Hematopoietic multipotent progenitor cell treated with erythropoietin and hydrocortisone succinate and interleukin-3 and kit ligand, for 6 days (in vitro differentiated cells): ENCODE measurements around the gene PCCA.

Source experiments
- DNase-seq: peaks from one replicate; pipeline ENCODE4 v3.0.0-alpha.2; 2015

Gene PCCA

DNA sequence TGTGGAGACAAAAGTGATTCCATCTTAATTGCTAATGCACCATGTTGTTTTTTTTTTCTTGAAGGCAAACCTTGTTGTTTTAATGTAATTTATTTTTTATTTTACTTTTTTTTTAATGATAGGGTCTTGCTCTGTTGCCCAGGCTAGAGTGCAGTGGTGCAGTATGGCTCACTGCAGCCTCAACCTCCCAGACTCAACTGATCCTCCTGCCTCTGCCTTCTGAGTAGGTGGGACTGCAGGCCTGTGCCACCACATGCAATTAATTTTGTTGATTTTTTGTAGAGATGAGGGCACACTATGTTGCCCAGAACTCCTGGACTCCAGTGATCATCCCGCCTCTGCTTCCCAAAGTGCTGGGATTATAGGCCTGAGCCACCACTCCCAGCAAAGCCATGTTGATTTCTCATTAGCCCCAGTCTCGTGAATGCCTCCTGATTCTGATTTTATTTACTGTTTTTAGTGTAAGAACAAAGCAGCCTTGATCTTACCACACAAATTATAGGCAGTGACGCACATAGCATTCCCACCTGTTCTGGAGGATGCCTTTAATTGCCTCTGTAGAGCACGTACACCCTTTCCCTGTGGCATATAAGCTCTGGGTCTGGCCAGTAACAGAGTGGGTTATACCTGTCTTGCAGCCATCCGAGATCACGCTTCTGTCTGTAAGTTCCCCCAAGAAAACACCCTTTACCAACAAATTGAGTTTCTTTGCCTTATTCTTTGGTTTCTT is 349.3 kb downstream of the PCCA start:
- no peak for DNase-seq

DNA sequence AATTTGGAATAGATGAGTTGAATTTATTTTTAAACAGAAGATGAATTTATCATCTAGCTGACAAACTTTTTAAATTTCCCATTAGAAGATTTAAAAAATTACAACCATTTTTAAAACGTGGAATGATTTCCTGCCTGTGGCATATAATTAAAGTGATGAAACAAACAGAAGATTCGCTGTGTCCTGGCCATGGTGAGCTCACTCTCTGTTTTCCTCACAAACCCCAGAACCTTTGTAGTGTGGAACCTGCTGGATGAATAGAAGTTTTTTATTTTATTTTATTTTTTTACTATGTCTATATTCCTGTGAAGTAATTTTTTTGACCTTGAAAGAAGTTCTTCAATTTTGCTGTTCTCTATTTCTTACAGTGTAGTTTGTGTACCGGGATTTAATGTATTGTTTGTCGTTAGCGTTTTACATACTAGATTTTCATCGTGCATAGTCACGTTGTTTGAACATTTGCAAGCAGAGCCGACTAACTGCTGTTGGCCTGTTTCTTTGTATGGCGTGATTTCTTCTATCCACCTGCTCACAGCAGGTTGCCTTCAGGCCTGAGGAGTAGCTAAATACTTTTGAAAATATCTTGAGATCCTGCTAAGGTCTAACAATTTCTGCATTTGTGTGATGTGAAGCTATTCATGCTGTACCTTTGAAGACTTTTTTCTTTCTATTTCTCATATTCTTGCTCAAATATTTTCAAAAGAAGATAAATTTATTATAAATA is 350.5 kb downstream of the PCCA start:
- DNase-seq = no peak

DNA sequence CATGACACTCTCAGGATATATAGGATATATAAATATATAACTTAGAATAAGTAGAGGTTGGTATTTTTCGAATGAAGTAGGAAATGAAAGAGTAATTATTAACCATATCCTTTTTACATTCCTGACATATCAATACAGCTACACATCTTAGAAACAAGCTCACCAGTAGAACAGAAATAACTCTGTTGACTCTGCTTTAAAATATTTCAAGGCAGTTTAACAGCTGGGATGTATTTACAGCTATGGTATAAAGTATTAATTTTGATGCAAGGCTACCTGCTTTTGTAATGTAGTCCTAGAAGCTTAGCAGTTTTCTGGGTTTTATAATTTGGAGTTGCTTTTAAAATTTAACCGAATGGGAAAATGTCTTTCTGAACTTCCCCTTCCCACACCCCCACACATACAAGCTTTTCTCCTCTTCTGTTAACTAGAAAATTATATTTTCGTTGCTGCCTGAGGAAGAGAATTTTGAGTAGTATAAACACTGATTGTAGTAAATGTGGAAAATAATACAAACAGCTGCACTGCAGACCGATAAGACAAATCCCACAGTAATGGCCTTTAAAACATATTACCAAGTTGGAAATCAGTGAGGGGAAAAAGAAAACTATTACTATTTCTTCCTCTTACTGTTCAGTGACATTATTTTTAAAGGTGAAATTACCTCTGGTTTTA is 352.0 kb downstream of the PCCA start:
- no peak for DNase-seq

DNA sequence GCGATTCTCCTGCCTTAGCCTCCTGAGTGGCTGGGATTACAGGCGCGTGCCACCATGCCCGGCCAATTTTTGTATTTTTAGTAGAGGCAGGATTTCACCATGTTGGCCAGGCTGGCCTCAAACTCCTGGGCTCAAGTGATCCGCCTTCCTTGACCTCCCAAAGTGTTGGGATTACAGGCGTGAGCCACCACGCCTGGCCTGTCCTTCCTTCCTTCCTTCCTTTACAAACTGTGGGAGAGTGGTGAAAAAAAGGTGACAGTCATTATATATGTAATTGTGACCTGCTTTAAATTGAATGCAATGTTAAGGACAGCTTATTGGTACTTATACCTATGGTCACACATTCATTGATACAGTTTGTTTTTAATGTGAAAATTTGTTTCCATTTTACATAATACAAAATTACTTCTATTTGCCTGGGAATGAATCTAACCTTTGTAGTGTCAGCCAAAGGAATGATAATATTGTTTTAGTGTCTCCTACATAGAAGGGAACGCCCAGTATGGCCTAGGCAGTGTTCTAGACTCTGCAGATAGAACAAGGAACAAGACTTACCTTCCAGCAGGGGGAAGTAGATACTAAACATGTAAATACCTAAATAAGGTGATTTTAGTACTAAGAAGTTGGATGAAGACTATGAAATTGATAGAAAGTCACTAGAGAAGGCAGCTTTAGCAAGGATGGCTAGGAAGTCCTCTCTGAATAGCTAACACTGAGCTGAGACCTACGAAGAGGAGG is 353.4 kb downstream of the PCCA start:
- no peak for DNase-seq

DNA sequence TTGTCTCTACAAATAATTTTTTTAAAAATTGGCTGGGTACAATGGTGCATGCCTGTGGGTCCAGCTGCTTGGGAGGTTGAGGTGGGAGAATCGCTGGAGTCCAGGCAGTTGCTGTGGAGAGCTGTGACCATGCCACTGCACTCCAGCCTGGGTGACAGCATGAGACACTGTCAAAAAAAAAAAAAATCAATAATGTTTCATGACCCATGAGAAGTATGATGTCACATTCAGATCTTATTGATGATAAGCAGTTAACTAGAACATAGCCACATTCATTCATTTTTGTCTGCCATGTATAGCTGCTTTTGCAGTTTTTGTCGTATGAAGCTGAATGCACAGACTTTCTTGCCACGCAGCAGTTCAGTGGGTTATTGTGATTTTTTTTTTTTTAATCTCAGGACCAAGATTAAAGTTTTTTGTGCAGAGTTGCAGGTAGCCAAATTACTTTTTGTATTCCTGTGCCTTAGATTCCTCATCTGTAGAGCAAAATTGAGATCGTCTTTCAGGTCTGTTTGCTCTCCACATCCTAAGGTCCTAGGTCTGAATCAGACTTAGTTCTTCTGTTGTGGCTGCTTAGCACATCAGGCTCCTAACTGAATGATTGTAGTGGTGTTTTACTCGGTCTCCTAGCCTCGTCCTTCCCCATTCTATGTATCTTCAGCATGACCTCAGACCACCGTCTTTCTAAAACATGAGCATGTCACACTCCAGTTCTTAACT is 354.5 kb downstream of the PCCA start:
- DNase-seq = no peak

DNA sequence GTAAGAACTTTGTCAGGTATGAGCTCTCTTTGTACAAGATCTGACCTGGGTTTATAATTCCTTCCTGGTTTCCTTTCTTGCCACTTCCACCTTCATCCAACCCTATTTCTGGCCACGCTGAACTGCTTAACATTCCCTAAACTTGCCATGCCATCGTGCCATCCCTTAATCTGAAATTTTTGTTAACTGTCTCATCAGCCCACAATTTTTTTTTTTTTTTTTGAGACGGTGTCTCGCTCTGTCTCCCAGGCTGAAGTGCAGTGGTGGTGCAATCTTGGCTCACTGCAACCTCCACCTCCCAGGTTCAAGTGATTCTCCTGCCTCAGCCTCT is 355.1 kb downstream of the PCCA start:
- no peak for DNase-seq

DNA sequence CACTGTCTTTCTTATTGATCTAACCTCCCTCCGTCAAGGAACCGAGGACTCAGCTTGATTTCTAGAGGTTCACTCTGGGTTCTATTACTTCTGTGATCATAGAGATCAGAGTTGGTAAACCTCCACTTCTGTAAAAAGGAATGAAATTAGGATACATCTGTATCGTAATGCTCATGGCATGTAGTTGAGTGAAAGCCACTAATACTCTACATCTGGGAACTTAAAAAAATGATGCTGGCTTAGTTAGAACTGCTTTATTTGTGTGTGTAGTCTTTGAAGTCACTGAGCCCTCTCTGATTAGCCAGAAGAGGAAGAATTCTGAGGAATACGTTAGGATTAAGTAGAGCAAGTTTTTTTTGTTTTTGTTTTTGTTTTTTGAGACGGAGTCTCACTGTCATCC is 358.9 kb downstream of the PCCA start:
- no peak for DNase-seq

DNA sequence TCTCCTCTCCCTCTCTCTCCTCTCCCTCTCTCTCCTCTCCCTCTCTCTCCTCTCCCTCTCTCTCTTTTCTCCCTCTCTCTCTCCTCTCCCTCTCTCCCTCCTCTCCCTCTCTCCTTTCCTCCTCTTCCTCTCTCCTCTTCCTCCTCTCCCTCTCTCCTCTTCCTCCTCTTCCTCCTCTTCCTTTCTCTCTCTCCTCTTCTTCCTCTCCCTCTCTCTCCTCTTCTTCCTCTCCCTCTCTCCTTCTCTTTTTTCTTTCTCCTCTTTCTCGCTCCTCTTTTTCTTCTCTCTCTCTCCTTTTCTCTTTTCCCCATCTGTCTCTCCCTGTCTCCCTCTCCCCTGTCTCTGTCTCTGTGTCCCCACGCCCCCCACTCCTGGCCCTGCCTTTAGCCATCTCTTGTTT is 363.0 kb downstream of the PCCA start:
- no peak for DNase-seq

DNA sequence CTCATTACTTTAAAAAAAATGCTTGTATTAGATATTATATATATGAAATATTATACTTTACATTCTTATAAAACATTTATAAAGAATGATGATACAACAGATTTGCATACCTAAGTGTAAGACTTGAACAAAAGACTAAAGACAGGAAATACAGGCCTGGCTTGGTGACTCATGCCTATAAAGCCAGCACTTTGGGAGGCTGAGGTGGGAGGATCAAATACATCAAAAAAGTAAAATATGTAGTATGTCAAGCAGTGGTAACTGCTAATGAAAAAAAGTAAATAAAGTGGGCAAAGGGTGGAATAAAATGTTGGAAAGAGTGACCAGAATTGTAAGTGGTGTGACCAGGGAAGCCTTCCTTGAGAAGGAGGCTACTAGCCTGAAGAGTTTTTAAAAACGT is 366.0 kb downstream of the PCCA start:
- DNase-seq = no peak

DNA sequence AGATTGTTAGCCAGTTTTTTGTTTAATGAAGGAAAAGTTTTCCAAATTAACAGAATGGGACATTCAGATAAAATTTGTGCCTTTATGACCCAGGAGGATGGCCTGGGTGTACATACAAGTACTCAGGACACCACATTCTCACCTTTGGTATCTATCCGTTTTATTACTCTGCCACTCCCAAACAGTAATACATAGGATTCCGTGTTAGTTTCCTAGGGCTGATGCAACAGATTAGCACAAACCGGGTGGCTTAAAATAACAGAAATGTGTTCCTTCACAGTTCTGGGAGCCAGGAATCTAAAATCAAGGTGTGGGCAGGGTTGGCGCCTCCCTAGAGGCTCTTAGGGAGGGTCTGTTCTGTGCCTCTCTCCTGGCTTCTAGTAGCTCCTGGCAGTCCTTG is 369.8 kb downstream of the PCCA start:
- no peak for DNase-seq

DNA sequence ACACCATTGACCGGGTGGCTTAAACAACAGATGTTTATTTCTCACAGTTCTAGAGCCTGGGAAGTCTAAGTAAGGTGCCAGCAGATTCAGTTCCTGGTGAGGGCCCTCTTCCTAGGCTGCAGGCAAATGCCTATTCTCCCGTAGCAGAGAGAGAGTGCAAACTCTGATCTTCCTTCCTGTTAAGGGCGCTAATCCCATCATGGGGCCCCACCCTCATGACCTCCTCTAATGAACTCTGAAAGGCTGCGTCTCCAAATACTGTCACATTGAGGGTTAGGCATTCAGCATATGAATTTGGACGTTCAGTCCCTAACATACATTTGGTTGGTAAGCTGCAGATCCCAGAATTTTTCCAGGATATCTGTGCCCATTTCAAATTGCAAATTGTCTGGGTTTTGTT is 370.9 kb downstream of the PCCA start:
- no peak for DNase-seq

DNA sequence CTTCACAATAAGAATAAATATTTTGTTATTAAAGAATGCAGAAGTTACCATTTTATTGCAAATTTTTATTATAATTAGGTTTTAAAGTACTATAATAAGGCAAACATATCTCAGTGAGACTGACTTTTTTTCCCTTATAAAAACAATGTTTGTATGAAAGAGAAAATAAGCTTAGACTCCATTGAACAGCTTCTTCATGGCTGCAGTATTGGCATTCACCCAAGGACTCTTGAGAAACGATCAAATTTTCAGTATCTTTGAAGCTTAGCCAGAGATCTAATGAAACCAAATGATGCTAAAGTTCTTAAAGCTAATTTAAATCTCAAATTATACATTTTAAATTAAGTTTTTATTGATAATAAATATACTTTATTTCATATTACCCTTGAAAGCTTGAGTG is 371.4 kb downstream of the PCCA start:
- no peak for DNase-seq

DNA sequence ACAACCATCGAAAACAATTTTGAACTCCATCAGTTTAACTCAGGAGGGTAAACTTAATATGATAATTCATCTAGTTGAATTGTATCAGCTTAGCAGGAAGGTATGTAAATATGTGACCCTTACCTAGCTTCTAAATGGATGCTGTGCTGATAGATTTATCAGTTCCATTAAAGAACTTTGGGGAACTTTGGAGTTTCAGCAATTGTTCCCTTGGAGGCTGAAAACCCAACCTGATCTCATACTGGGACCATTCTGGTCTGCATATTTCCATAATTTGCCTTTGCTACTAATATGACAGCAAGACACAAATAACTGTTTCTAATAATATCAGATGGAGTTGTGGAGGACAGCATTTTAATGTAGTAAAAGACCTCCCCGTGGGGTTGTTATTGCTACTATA is 371.9 kb downstream of the PCCA start:
- DNase-seq = no peak

DNA sequence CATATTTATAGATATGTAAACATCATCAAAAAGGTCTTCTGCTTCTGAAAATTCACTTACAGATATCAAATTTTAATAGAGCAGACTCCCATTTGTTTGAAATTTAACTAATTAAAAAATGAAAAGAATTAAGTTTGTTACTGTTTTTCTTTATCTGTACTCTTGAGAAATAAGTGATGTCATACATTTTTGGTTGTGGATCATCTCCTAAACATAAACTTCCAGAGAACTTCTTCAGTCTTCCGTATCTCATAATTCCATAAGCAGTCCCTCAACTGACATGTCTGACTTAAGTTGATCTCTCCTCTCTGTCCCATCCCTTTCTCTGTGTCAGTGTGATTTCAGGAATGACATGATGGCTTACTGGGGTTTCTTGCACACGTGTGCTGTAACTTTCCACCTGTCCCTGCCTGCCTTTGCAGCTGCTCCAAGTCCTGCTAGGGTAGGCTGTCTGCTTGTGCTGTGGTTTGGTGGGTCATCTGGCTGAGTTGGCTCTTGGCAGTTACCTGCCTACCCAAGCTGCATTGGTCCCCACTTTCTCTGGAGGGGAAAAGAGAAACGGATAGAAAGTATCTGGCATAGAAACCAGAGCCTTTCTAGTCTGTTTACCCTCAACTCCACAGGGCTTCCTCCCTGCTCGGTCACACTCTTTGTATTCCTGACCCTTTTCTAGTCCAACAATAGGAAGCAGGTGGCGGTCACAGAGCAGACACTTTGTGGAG is 372.6 kb downstream of the PCCA start:
- no peak for DNase-seq

DNA sequence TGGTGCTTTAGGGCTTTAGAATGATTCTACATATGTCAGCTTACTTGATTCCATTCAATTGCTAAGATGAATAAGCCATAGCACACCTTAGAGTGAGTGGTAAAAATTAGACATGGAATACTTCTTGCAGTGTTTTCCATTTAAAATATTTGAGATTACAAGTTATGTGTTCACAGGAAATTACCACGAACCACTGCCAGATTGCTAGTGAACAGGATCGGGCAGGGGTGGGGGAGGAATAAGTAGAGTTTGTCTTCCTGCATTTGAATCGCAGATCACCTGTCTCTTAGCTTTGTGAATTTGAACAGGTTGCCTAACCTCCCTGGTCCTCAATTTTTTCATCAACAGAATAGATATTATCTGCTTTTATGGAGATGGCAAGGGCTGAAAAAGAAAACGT is 375.1 kb downstream of the PCCA start:
- DNase-seq = no peak

DNA sequence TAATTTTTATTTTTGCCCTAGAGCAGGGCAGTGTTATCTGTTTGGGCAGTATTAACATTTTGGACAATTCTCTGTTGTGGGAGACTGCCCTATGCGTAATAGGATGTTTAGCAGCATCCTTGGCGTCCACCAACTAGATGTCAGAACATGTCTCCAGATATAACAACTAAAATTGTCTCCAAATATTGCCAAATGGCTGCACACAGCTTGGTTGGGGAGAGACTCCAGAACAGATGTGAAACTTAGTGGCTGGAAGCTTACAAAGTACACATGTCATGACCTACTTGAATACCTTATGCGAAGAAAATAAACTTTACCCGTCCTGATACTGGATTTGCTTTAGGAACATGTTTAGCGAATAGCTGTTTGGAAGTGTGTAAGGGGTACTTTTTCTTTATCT is 376.7 kb downstream of the PCCA start:
- no peak for DNase-seq

DNA sequence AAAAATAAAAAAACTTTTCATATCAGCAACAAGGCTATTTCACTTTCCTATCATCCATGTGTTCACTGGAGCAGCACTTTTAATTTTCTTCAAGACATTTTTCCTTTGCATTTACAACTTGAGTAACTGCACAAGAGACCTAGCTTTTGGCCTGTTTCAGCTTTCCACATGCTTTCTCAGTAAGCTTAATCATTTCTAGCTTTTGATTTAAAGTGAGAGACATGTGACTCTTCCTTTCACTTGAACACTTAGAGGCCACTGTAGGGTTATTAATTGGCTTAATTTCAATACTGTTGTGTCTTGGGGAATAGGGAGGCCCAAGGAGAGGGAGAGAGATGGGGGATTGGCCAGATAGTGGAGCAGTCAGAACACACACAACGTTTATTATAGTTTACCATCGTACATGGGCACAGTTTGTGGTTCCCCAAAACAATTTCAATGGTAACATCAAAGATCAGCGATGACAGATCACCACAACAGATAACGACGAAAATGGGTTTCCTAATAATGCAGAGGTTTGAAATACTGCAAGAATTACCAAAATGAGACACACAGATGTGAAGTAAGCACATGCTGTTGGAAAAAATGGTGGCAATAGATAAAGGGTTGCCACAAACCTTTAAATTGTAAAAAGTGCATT is 382.1 kb downstream of the PCCA start:
- DNase-seq = peak; percentile 26

DNA sequence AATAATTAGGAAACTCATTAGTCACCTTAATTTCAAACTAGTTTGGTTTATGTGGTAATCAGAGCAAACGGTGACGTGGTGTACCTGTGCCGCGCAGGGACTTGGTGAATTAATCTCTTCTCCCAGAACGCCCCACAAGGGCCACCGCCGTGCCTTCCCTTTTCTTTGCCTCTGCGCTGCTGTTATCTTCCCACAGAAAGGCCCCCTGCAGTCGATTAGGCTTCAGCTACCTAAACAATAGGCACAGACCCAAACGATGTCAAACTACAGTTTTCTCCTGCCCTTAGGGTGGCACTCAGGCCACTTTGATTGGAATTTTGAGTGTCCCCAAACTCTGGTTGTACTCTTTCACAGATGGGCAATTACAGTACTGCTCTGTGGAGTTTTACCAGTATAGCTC is 384.2 kb downstream of the PCCA start:
- DNase-seq = no peak

DNA sequence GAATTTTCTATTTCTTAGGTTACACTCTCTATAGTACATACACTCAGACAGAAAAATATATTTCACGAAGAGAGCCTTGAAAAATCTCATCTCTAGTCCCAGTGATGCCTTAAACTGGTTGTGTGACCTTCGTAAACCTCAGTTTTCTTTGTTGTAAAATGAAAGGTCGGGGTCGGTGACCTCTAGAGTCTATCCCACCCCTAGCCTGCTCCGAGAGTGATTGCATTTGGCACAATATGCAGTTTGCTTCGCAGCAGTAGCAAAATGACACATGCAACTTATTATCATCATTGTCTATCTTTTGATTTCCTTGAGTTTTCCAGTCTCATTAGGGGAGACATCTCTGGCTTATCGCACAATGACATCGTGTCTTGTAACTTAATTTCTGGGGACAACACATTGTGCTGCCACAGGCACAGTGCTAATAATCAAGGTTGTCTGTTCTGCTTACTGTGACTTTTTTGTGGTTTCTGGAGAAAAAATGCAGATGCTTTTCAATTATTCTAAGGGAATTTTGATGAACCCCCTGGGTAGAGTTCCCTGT is 384.7 kb downstream of the PCCA start:
- DNase-seq = no peak

DNA sequence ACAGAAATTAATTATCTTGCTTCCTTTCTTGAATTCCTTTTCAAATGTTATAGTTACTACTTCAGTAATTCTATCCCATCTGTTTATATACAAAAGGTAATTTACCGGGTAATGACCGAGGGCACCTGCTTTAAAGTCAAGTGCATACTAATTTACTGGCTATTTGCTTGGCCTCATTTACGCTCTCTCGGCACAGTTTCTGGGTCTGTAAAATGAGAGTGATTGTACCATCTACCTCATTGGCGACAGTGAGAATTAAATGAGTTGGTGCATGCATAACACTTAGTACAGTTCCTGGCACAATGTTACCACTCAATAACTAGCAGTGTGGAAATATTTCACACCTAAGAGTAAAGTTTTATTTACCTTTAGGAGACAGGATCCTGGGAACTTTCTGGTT is 388.1 kb downstream of the PCCA start:
- DNase-seq = no peak

DNA sequence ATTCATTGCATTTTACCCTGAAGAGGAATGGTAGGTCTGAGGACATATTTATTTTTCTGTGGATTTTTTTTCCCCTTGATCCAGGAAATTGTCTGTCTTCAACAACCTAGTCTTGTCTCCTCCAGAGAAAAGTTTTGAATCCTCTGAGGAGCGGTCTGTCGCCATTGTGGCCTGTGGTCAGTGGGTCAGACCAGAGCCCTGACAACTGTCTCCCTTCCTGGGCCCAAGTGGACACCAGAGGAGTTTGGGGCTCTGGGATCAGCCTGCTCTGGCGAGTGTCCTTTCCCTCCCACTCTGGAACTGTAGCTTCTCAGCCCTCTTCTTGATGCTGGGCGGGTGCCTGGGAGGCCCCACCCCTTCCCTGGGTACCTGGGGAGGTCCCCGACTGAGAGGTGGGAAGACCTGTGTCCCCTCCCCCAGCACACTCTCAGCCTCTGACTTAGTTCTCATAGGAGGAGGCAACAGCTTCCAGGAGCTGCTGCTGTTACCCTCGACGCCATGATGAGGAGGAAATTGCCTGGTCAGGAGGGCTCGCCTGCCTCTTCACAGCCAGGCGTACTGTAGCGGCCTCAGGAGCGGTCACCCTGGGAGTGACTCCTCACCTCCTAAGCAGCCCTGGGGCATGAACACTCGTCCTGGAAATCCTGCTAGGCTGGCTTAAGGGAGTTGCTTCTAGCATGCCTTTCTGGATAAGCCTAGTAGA is 389.4 kb downstream of the PCCA start:
- no peak for DNase-seq
